ENCODE results near the gene NPM3. TPM values are rescaled to one million over a fixed set of nuclear protein-coding genes. Genes with fewer than 3 reads are reported as not detected.

NPM3 gene
- total and polyA plus RNA-seq, 4 experiments from 2014 or later, result 5.3 to 12.4 (median 8.9) TPM

DNA sequence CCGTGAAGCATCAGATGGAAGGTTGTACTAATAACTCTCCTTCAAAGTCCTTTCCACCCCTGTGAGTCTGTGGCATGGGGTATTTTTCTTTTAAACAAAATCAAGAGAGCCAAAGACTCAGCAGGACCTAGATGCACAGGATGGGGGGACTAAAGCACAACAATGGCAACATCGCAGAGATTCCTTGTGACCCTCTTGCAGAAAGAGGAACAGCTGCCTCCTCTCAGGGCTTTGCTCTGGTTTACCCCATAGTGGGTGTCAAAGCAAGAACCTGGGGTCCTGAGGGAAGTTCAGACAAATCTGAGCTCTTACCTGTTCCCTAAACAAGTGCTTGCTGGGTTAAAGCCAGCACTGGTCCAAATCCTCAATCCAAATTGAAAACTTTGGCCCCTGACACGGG lies 46.6 kb downstream of the NPM3 start:
- ChIA-PET CTCF (ENCODE audit: partially characterized antibody) (no interaction called here), POLR2A (ENCODE audit: partially characterized antibody) (no interaction called here)
- Mint-ChIP-seq H3K4me1 (no peaks in the 10 kb centered on the region), H3K4me3 (no peak overlapping the region), H3K27me3 (peaks cover 13 to 14% of the 10 kb centered on the region in 2 donors), H3K9me3 (no peaks in the 10 kb centered on the region), H3K27ac (no peak overlapping the region), H3K36me3 (no peaks in the 10 kb centered on the region)
- no peak overlapping the region for H3K4me3 ChIP-seq (ENCODE audit: low read length in 2 of 2)
- H3K27ac ChIP-seq (ENCODE audit: low read depth, low read length), result no peak overlapping the region
- H3K9me3 ChIP-seq (ENCODE audit: control insufficient read depth in 1 of 2, low read length in 2 of 2), result no peaks in the 10 kb centered on the region
- H3K36me3 ChIP-seq (ENCODE audit: insufficient read depth, low read length), result no peaks in the 10 kb centered on the region
- intact Hi-C loops (cut with micrococcal nuclease), result no loop called here
- H3K27me3 ChIP-seq (ENCODE audit: insufficient read depth, low read length), result no peaks in the 10 kb centered on the region
- DNase-seq, result no peak
- no peaks in the 10 kb centered on the region for H3K4me1 ChIP-seq (ENCODE audit: insufficient read depth, low read length)

DNA sequence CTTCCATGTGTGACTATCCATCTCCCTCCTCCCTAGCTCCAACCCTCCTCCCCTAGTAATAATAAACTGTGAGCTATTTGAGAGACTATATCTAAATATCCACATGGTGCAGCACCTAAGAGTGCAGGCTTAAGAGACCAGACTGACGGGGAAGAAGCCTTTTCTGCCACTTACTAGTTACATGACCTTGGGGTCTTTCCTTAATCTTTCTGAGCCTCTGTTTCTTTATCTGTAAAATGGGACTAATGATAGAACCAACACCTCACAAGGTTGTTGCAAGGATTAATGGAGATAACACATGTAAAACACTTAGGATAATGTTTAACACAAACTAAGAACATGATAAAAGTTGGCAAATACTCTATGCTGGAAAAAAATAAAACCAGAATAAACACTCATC lies 51.1 kb downstream of the NPM3 start:
- H3K4me3 Mint-ChIP-seq, result no peak overlapping the region
- ChIA-PET POLR2A (ENCODE audit: partially characterized antibody) (no interaction called here), CTCF (ENCODE audit: partially characterized antibody) (no interaction called here)
- intact Hi-C loops (cut with micrococcal nuclease), result no loop called here
- H3K27ac Mint-ChIP-seq, result no peak overlapping the region
- Histone ChIP-seq H3K27me3 (ENCODE audit: insufficient read depth, low read length) (no peaks in the 10 kb centered on the region), H3K27ac (ENCODE audit: low read depth, low read length) (no peak overlapping the region), H3K4me1 (ENCODE audit: insufficient read depth, low read length) (no peaks in the 10 kb centered on the region), H3K4me3 (ENCODE audit: low read length in 2 of 2) (no peak overlapping the region), H3K36me3 (ENCODE audit: insufficient read depth, low read length) (no peaks in the 10 kb centered on the region), H3K9me3 (ENCODE audit: control insufficient read depth in 1 of 2, low read length in 2 of 2) (no peaks in the 10 kb centered on the region)
- H3K36me3 Mint-ChIP-seq, result no peaks in the 10 kb centered on the region
- H3K4me1 Mint-ChIP-seq, result no peaks in the 10 kb centered on the region
- H3K9me3 Mint-ChIP-seq, result peaks cover 0 to 1% (median 0%) of the 10 kb centered on the region in 8 donors
- H3K27me3 Mint-ChIP-seq, result peaks cover 6 to 19% of the 10 kb centered on the region in 2 donors
- DNase-seq, result no peak

Other genes with a start within 250 kb of the NPM3 start
- gene POLL, start 195.2 kb downstream of the NPM3 start, total RNA-seq, result 10 to 100 TPM; 57.0 to 59.3 TPM
- gene POLL, start 195.2 kb downstream of the NPM3 start, polyA plus RNA-seq, result 10 to 100 TPM in 1 of 2 donors, 1 to 10 TPM in 1; 9.2 to 13.0 TPM
- gene DPCD, start 195.1 kb downstream of the NPM3 start, total RNA-seq, result 1 to 10 TPM; 1.0 to 1.2 TPM
- gene DPCD, start 195.1 kb downstream of the NPM3 start, polyA plus RNA-seq, result 1 to 10 TPM; 1.4 to 1.9 TPM
- gene FBXW4, start 88.3 kb downstream of the NPM3 start, total RNA-seq, result 10 to 100 TPM; 84.9 to 96.6 TPM
- gene FBXW4, start 88.3 kb downstream of the NPM3 start, polyA plus RNA-seq, result 1 to 10 TPM; 5.1 to 8.5 TPM
- not detected for gene FGF8, start 7.3 kb downstream of the NPM3 start, total RNA-seq
- not detected for gene FGF8, start 7.3 kb downstream of the NPM3 start, polyA plus RNA-seq
- 100 to 1,000 TPM; 307 to 325 TPM for gene OGA, start 35.0 kb upstream of the NPM3 start, total RNA-seq
- gene OGA, start 35.0 kb upstream of the NPM3 start, polyA plus RNA-seq, result 10 to 100 TPM; 26.6 to 49.2 TPM
- 1 to 10 TPM; 3.4 to 4.3 TPM for gene KCNIP2, start 60.4 kb upstream of the NPM3 start, total RNA-seq
- 1 to 10 TPM in 1 of 2 donors, under 1 TPM in 1; 0.79 to 1.2 TPM for gene KCNIP2, start 60.4 kb upstream of the NPM3 start, polyA plus RNA-seq